GM04504 (cell line): ENCODE results near the gene FBXL16.
"Not testable (repeated sequence)": the region's sequence is repeated elsewhere in the genome, so short reads cannot be mapped to it uniquely, and the experiment has no call there.

Experiments
- DNase-seq: peaks from one replicate; pipeline ENCODE4 v3.0.0-alpha.2; 2012; ENCODE audit warnings: low read depth

FBXL16 gene, protein sequence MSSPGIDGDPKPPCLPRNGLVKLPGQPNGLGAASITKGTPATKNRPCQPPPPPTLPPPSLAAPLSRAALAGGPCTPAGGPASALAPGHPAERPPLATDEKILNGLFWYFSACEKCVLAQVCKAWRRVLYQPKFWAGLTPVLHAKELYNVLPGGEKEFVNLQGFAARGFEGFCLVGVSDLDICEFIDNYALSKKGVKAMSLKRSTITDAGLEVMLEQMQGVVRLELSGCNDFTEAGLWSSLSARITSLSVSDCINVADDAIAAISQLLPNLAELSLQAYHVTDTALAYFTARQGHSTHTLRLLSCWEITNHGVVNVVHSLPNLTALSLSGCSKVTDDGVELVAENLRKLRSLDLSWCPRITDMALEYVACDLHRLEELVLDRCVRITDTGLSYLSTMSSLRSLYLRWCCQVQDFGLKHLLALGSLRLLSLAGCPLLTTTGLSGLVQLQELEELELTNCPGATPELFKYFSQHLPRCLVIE

DNA sequence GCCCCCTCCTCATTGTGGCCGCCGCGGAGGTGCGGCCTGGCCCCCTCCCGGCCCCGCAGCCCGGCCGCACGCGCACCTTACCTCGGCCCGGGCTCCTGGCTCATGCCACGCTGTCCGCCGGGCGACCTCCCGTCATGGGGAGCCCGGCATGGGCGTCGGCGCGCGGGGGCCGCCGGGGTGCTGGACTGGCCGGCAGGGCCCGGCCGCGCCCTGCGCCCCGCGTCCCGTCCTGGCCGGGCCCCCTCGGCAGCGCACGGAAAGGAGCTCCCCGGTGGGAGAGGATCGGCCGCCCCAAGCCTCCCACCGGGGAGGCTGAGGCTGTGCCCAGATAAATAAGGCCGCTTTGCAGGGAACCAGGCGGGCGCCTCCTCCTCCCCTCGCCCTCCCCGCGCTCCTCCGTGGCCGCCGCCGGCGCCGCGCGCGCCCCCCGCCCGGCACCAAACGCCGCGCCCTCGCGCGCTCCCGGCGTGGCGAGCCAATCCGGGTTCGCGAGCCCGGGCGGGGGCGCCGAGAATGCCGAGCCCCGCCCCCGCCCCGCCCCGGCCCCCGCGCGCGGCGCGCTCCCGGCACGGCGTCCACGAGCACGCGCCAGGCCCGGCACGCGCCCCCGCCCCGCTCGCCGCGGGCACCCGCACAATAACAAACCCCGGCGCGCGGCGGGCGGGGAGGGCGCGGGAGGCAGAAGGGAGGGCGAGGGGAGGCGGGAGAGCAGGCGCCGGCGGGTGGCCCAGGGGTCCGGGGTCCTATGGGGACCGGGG is at the start of gene FBXL16:
Gene FBXL16, minus strand, starts transcription at position 371 of the 758 bp plus-strand sequence. CDS start 8,396 bp downstream, outside the sequence.
- no peak for DNase-seq

DNA sequence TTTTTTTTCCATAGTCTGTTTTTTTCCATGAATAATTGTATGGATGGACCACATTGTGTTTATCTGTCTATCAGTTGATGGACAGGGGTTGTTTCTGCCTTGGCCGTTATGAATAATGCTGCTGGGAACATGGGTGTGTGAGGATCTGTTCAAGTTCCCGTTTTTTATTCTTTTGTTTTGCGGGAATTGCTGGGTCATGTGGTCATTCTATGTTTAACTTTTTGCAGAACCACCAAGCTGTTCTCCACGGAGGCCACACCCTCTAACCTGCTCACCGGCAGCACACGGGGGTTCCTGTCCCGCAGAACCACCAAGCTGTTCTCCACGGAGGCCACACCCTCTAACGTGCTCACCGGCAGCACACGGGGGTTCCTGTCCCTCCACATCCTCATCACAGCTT is 49.1 kb upstream of the FBXL16 start:
- no peak for DNase-seq

- DNase-seq: not testable (repeated sequence)
These were observed 48.6 kb upstream of the FBXL16 start for GRCh38 chr16:754121-754607.

DNA sequence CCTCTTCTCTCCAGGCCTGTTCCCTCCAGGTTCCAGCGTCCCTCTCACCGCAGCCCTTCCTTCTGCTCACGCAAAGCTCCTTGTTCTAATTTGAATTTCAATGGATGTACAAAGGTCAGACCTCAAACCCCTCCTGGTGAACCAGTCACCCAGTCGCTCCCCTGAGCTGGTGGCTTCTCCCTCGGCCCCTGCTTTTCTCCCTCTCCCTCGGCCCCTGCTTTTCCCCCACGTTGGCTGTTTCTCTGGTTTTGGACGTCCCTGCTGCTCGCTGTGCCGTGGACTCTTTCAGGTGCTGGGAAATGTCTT is 46.4 kb upstream of the FBXL16 start:
- no peak for DNase-seq

- DNase-seq: no peak
These were observed 45.8 kb upstream of the FBXL16 start for GRCh38 chr16:751152-752006.

DNA sequence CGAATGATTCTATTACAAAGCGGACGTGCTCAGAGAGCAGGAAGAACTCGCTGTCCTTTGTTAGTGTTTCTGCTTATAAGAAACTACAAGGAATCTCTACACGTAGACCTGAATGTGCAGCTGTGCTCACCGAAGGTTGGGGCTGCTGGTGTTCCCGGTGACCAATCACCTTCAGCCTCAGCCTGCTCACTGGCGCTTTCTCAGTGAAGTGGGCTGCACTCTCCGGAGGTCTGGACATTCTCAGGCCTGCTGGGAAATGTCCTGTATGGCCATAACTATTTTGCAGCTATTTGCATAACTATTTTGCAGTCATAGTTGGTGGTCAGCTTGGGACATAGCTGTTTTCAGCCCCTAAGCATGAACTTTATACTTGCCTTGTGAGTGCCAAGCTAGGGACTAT is 44.9 kb upstream of the FBXL16 start:
- no peak for DNase-seq

GRCh38 chr16:749010-749409 is 43.4 kb upstream of the FBXL16 start:
- peak; percentile 76 for DNase-seq

- no peak for DNase-seq
These were observed 42.6 kb upstream of the FBXL16 start for GRCh38 chr16:747978-748746.

GRCh38 chr16:746637-747036 is 41.0 kb upstream of the FBXL16 start:
- DNase-seq: no peak

DNA sequence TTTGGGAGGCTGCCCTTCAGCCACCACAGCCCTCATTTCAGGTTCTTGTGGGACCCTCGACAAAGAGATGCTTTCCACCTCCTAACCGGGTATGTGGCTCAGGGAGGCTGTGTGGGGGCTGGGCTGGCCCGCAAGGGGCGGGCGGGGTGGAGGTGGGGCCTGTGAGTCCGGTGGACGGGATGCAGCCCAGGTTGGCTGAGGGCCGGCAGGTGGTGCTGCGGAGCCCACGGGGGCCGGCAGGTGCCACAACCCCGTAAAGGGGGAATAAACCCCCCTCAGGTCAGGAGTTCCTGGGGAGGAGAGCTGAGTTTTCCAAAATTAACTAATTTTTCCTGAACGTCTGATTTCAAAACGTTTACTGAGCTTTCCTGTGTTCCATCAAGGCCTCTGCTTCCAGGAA is 40.1 kb upstream of the FBXL16 start:
- DNase-seq: no peak

DNA sequence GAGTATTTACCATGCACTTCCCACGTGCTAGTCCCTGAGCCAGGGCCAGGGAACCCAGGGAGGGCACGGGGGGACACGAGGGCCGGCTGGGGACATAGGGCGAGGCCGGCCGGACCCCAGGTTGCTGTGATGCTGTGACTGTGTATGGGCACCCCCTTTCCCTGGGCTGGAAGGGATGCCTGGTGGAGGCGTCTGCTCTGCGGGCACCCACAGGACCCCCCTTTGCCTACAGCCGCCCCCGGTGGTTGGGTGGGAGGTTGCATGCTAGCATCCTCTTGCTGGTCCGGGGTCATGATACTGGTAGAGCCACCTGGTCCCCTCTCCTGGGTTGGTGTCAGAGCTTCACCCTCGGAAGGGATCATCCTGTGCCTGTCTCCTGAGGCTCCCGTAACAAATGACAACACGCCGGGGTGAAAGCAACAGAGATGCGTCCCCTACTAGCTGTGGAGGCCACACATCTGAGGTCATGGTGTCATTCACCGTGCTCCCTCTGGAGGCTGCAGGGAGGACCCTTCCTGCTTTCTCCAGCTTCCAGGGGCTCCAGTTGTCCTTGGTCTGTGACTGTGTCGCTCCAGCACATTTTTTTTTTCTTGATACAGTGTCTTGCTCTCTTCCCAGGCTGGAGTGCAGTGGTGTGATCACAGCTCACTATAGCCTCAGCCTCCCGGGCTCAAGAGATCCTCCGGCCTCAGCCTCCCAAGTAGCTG is 38.3 kb upstream of the FBXL16 start:
- no peak for DNase-seq

DNA sequence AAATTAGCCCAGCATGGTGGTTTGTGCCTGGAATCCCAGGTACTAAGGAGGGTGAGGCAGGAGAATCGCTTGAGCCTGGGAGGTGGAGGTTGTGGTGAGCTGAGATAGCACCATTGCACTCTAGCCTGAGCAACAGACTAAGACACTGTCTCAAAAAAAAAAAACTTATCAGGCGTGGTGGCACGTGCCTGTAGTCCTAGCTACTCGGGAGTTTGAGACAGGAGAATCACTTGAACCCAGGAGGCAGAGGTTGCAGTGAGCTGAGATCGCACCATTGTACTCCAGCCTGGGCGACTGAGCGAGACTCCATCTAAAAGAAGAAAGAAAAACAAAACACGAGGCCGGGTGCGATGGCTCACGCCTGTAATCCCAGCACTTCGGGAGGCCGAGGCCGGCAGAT is 37.3 kb upstream of the FBXL16 start:
- DNase-seq: not testable (repeated sequence)

GRCh38 chr16:741986-742629 is 36.5 kb upstream of the FBXL16 start:
- no peak for DNase-seq

GRCh38 chr16:740764-741505 is 35.3 kb upstream of the FBXL16 start, which contains the start of gene CIAO3:
Gene CIAO3 (minus strand): TSS chr16:740997. CDS start chr16:740985, 12 bp downstream.
- DNase-seq: peak; percentile 71

GRCh38 chr16:740459-740763 is 34.8 kb upstream of the FBXL16 start:
- DNase-seq: no peak

- no peak for DNase-seq
These were observed 34.2 kb upstream of the FBXL16 start for GRCh38 chr16:739560-740458.

- DNase-seq: no peak
These were observed 31.4 kb upstream of the FBXL16 start for GRCh38 chr16:736936-737481.

- no peak for DNase-seq
These were observed 30.4 kb upstream of the FBXL16 start for GRCh38 chr16:735982-736453.
